Glomerular visceral epithelial cell (primary cell): Measurements from ENCODE around the gene TLCD3B.

Experiments
- DNase-seq: peaks from one replicate; pipeline ENCODE4 v3.0.0-alpha.2; 2016; ENCODE audit errors: extremely low spot score

Gene TLCD3B

GRCh38 chr16:29988346-29989075 lies 42.6 kb downstream of the TLCD3B start:
- DNase-seq = no peak

- DNase-seq = no peak
Measured at GRCh38 chr16:29987371-29988085, 43.5 kb downstream of the TLCD3B start.

- DNase-seq = no peak
Measured at GRCh38 chr16:29986931-29987330, 44.1 kb downstream of the TLCD3B start.

GRCh38 chr16:29986231-29986630 lies 44.8 kb downstream of the TLCD3B start:
- no peak for DNase-seq

- DNase-seq = no peak
Measured at GRCh38 chr16:29985271-29985811, 45.7 kb downstream of the TLCD3B start.

GRCh38 chr16:29984764-29985147 lies 46.3 kb downstream of the TLCD3B start:
- no peak for DNase-seq

GRCh38 chr16:29984137-29984763 lies 46.8 kb downstream of the TLCD3B start:
- no peak for DNase-seq

- DNase-seq = no peak
Measured at GRCh38 chr16:29983420-29984136, 47.5 kb downstream of the TLCD3B start.

- no peak for DNase-seq
Measured at GRCh38 chr16:29982560-29983419, 48.3 kb downstream of the TLCD3B start.

- no peak for DNase-seq
Measured at GRCh38 chr16:29978564-29979270, 52.4 kb downstream of the TLCD3B start.

- no peak for DNase-seq
Measured at GRCh38 chr16:29978081-29978480, 53.0 kb downstream of the TLCD3B start.

GRCh38 chr16:29977063-29977825 lies 53.8 kb downstream of the TLCD3B start:
- no peak for DNase-seq

GRCh38 chr16:29975811-29976511 lies 55.1 kb downstream of the TLCD3B start:
- no peak for DNase-seq

- no peak for DNase-seq
Measured at GRCh38 chr16:29975134-29975538, 55.9 kb downstream of the TLCD3B start.
